Gastrocnemius medialis (tissue), 4 donors: ENCODE data around the gene TMEM201. TPM values are rescaled to one million over a fixed set of nuclear protein-coding genes. Genes with fewer than 3 reads are reported as not detected.

Experiments
- ATAC-seq, 2 donors: fragments of 150-250 bp; one replicate each; pipeline ENCODE4 v1.9.1; 2016
- DNase-seq, 2 donors: peaks; one replicate each; pipeline ENCODE4 v3.0.0-alpha.2; 2019
- H3K27ac ChIP-seq, 4 donors: fragments of 200-600 bp; sonication (generic); 1 replicate in 1 of 4; 2 replicates in 3 of 4; pipeline ENCODE4 v1.5.1; 2016 to 2018; ENCODE audit warnings: mild to moderate bottlenecking in 2 of 4, moderate library complexity in 1 of 4
- H3K27me3 ChIP-seq, 3 donors: fragments of 200-600 bp; sonication (generic) in 2 of 3; 1 replicate in 1 of 3; 2 replicates in 2 of 3; pipeline versions ENCODE4 v1.5.1 to v1.6.0; 2016 to 2019; ENCODE audit warnings: mild to moderate bottlenecking in 1 of 3, moderate library complexity in 1 of 3
- H3K36me3 ChIP-seq, 2 donors: fragments of 200-600 bp; sonication (generic) in 1 of 2; one replicate each; pipeline ENCODE4 v1.5.1; 2017 to 2018
- H3K4me1 ChIP-seq, 2 donors: fragments of 200-600 bp; sonication (generic) in 1 of 2; one replicate each; pipeline ENCODE4 v1.5.1; 2016 to 2017; ENCODE audit warnings: mild to moderate bottlenecking in 2 of 2
- H3K4me3 ChIP-seq, 4 donors: fragments of 200-600 bp; sonication (generic) in 3 of 4; 1 replicate in 1 of 4; 2 replicates in 3 of 4; pipeline ENCODE4 v1.5.1; 2016 to 2019; ENCODE audit warnings: mild to moderate bottlenecking in 2 of 4
- H3K9me3 ChIP-seq, 3 donors: fragments of 200-600 bp; sonication (generic) in 2 of 3; 1 replicate in 1 of 3; 2 replicates in 2 of 3; pipeline ENCODE4 v1.5.1; 2016 to 2019
- POLR2A ChIP-seq, 2 donors: fragments of 450-650 bp; IDR thresholded peaks; one replicate each; pipeline ENCODE4 v1.6.1; 2017; ENCODE audit warnings: antibody characterized with exemption in 2 of 2, mild to moderate bottlenecking in 2 of 2, moderate library complexity in 2 of 2
- in situ Hi-C, 4 donors: fragments of 200-750 bp; cut with MboI; loops; one replicate each; pipeline versions ENCODE4 v1.15.0 to v1.8.0; 2017; ENCODE audit warnings: low sequenced_read_pairs in 4 of 4
- intact Hi-C: fragments of 100-400 bp; cut with DNase I; formaldehyde crosslinking; loops from one replicate; pipeline ENCODE4 v1.15.1; 2023; ENCODE audit warnings: low total_unique reads
- total RNA-seq, 4 donors: library from RNA; depleted of rRNA; stranded (reverse); fragments of >200 nt; gene quantifications; one replicate each; pipeline versions ENCODE4 v1.1.0 to v1.2.3, GENCODE V29; 2016
- TF ChIP-seq, protein P1 (sequence below), 5 experiments: fragments of 450-650 bp in 3 of 5; fragments of 200-600 bp in 2 of 5; sonication (generic) in 2 of 5; IDR thresholded peaks in 4 of 5; conservative IDR thresholded peaks in 1 of 5; 1 replicate in 4 of 5; 2 replicates in 1 of 5; pipeline ENCODE4 v1.5.1; 2016 to 2019; ENCODE audit warnings: antibody characterized with exemption in 5 of 5, mild to moderate bottlenecking in 3 of 5, moderate library complexity in 3 of 5

TMEM201 gene
- total RNA-seq, 4 donors from 2014 or later, result 21.5 to 67.6 (median 31.7) TPM

DNA sequence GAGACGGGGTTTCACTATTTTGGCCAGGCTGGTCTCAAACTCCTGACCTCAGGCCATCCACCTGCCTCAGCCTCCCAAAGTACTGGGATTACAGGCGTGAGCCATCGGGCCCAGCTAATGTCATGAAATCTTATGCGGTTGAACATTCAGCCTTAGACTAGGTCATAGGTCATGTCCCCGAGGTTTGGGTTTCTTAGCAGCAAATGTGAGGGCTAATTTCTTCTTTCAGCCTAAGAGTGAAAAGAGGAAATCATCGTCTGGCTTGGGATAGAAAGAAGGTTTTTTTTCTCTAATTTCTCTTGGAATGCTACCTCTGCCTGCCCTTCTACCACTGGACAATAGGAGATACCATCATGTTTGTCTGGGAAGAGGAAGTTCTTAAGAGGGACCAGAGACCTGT, 44.8 kb downstream of the TMEM201 start:
- Histone ChIP-seq H3K4me1 (no peaks in the 10 kb centered on the region), H3K27ac (no peak overlapping the region), H3K27me3 (no peaks in the 10 kb centered on the region), H3K4me3 (no peak overlapping the region), H3K36me3 (no peaks in the 10 kb centered on the region), H3K9me3 (no peaks in the 10 kb centered on the region)
- TF ChIP-seq POLR2A (IDR thresholded peaks at IDR 0.05), result no peak
- TF ChIP-seq, protein P1, sequence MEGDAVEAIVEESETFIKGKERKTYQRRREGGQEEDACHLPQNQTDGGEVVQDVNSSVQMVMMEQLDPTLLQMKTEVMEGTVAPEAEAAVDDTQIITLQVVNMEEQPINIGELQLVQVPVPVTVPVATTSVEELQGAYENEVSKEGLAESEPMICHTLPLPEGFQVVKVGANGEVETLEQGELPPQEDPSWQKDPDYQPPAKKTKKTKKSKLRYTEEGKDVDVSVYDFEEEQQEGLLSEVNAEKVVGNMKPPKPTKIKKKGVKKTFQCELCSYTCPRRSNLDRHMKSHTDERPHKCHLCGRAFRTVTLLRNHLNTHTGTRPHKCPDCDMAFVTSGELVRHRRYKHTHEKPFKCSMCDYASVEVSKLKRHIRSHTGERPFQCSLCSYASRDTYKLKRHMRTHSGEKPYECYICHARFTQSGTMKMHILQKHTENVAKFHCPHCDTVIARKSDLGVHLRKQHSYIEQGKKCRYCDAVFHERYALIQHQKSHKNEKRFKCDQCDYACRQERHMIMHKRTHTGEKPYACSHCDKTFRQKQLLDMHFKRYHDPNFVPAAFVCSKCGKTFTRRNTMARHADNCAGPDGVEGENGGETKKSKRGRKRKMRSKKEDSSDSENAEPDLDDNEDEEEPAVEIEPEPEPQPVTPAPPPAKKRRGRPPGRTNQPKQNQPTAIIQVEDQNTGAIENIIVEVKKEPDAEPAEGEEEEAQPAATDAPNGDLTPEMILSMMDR (IDR thresholded peaks at IDR 0.05 in 4 of 5, conservative IDR thresholded peaks at IDR 0.05 in 1 of 5), result no peak
- intact Hi-C loops, result no loop called here
- no peak for DNase-seq
- in situ Hi-C loops, result loop anchor here in 3 of 4 donors (10.0 to 25.0 kb wide), 2 partner anchors 231 to 804 kb away; partner anchors contain the start of gene CENPS (in 1 of the 3)
- no peak for ATAC-seq

DNA sequence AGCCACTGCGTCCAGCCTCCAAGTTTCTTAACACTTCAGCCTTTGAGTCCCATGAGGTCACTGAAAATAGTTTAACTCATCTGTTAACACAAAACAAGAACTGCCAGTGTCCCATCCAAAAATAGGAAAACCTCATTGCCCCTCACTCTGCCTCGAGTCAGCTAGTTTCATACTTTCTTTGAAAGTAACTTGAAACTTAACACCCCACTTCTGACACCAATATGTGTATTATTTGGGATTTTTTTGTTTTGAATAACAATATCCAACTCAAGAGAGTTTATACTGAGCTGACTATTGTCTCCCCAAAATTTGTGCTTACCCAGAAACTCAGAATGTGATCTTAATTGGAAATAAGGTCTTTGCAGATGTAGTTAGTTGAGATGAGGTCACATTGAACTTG, 45.9 kb downstream of the TMEM201 start:
- Histone ChIP-seq H3K9me3 (no peaks in the 10 kb centered on the region), H3K27ac (no peak overlapping the region), H3K36me3 (no peaks in the 10 kb centered on the region), H3K27me3 (no peaks in the 10 kb centered on the region), H3K4me3 (no peak overlapping the region), H3K4me1 (no peaks in the 10 kb centered on the region)
- TF ChIP-seq POLR2A (IDR thresholded peaks at IDR 0.05), result no peak
- TF ChIP-seq, protein P1 (IDR thresholded peaks at IDR 0.05 in 4 of 5, conservative IDR thresholded peaks at IDR 0.05 in 1 of 5), result no peak
- DNase-seq (no peak), ATAC-seq (no peak)
- in situ Hi-C loops, result loop anchor here in 3 of 4 donors (10.0 to 25.0 kb wide), 2 partner anchors 230 to 803 kb away; partner anchors contain the start of gene CENPS (in 1 of the 3)
- intact Hi-C loops, result no loop called here

DNA sequence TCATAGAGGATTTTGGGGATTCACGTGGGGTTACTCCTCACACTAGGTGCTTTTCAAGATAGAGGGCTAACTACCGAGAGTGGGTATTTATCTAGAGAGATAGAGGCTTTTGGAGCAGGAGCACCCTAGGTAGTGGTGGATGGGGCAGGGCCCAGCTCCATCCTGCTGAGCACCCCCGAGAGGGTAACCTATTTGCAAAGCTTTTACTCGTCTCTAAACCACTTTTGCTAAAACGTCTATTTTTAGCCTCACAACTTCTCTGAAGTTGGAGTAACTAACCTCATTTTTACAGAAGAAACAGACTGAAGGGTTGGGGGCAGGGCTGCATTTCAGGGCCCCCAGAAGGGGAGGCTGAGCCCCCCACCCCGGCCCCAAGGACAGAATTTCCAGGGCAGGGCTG, 50.5 kb downstream of the TMEM201 start:
- Histone ChIP-seq H3K9me3 (no peaks in the 10 kb centered on the region), H3K4me1 (no peaks in the 10 kb centered on the region), H3K27ac (no peak overlapping the region), H3K4me3 (no peak overlapping the region), H3K36me3 (no peaks in the 10 kb centered on the region), H3K27me3 (no peaks in the 10 kb centered on the region)
- intact Hi-C loops (no loop called here), in situ Hi-C loops (loop anchor here in 3 of 4 donors (10.0 to 25.0 kb wide), 2 partner anchors 226 to 798 kb away; partner anchors contain the start of gene CENPS (in 1 of the 3))
- no peak for DNase-seq
- ATAC-seq, result no peak
- TF ChIP-seq POLR2A (IDR thresholded peaks at IDR 0.05), result no peak
- TF ChIP-seq, protein P1 (IDR thresholded peaks at IDR 0.05 in 4 of 5, conservative IDR thresholded peaks at IDR 0.05 in 1 of 5), result no peak

DNA sequence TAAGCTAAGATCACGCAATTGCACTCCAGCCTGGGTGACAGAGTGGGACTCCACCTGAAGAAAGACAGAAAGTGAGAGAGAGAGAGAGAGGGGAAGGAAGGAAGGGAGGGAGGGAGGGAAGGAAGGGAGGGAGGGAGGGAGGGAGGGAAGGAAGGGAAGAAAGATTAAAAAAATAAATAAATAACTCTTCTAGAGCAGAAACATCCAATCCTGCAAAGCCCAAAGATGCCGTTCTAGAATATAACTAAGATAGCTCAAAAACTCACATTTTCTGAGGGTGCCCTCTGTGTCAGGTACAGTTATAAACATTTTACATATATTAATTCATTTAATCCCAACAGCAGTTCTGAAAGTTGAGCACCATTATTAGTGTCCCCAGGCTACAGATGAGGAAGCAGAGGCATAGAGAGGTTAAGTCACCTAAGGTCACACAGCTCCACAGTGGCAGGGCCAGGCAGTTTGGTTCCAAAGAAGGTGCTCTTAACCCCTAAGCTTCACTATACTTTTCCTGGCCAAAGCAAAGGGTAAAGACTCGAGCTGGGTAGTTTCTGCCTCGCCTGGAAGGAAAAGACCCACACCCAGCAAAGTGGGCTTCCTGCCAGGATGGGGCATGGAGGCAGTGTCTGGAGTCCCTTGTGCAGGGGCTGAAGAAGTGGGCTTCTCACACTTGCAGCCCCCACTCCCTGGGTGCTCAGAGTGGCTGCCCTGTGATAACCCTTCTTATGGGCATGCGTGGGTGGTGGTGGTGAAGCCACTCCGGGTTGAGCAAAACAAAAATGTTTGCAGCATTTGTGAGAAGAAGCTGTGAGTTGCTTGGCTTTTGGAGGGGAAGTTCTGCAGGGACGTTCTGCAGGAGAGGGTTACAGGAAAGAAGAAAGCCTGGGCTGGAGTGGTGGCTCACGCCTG, 54.9 kb downstream of the TMEM201 start:
- no peaks in the 10 kb centered on the region for H3K9me3 ChIP-seq
- TF ChIP-seq, protein P1 (IDR thresholded peaks at IDR 0.05 in 4 of 5, conservative IDR thresholded peaks at IDR 0.05 in 1 of 5), result no peak
- no peak for TF ChIP-seq POLR2A (IDR thresholded peaks at IDR 0.05)
- H3K4me3 ChIP-seq, result no peak overlapping the region
- no peaks in the 10 kb centered on the region for H3K4me1 ChIP-seq
- H3K27ac ChIP-seq, result no peak overlapping the region
- in situ Hi-C loops (loop anchor here in 1 of 4 donors (25.0 kb wide), 1 partner anchor 794 kb away; the partner anchor contains the start of gene CENPS), intact Hi-C loops (no loop called here)
- H3K36me3 ChIP-seq, result no peaks in the 10 kb centered on the region
- no peaks in the 10 kb centered on the region for H3K27me3 ChIP-seq
- no peak for ATAC-seq
- DNase-seq, result no peak
